HG03575 (cell line): ENCODE measurements around the gene GLIS1.

Experiments used
- ATAC-seq: cut with Tn5 transposase; IDR thresholded peaks from one replicate; pipeline ENCODE4 v1.9.1; 2021; ENCODE audit not compliant: unreplicated experiment, insufficient number of reproducible peaks, low FRiP score; ENCODE audit errors: extremely low read depth

The GLIS1 gene

DNA sequence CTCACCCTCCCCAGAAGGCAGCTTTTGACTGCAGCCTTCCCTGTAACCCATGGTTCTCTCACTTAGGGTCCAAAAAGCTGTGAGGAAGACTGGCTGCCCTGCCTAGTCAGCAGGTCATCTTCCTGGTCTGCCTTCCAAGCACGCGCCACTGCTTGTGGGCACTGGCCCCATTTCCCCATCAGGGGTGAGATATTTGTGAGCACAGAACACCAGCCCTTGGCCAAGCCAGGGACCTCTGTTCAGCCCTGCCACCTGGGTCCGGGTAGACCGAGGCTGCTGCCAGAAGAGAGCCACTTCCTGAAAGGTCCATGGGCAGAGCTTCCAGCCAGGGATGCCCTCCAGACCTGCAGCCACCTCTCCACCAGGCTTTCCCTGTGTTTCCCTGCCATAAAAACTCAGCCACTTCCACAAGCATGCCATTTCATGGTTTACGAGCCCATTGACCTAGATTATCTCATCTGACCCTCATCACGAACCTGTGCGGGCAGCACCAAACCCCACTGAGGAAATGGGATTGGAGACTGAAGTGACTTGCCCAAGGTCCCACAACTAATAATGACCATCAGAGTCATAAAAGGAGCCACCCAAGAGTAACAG, 40.5 kb downstream of the GLIS1 start:
- ATAC-seq, result no peak

DNA sequence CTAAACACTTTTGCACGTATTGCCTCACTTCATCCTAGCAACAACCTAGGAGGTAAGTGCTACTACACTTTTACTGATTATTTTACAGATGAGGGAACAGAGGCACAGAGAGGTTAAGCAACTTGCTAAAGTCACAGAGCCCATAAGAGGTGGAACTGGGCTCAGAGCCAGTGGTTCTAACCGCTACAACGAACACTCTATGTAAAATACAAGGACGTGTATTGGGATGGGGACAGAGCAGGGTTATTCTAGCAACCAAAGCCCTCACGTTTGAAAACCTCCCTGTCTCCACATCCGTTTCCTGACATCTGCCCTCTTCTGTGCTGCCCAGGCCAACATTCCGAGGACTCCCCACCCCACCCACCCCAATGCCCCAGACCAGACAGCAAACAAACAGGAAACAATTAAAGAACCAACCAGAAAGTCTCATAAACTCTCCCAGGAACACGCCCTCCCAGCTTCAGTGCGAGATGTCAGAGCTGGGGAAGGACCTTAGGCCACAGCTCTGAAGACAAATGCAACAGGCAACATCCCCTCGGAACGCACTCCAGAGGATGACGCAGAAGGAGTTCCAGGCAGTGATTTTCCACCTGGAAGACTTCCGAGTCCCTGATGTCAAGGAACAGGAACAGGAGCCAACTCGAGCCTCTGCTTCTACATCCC, 41.1 kb downstream of the GLIS1 start:
- ATAC-seq, result no peak

DNA sequence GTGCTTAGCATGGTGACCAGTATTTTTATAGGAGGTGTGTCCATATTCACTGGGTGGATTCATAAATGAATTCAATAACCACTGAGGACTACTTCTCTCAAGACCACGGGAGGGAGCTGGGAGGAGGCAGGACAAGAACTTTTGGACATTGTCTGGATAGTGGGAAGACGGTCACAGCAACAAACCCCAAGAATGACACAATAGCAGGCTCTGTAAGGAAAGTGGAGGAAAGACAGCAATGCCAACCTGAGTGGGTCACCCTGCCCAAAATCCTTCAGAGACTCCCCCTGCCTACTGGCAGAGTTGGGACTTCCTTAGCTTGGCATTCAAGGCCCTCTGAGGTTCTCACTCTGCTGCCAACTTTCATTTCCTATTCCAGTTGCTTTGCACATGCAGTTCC, 42.0 kb downstream of the GLIS1 start:
- no peak for ATAC-seq

DNA sequence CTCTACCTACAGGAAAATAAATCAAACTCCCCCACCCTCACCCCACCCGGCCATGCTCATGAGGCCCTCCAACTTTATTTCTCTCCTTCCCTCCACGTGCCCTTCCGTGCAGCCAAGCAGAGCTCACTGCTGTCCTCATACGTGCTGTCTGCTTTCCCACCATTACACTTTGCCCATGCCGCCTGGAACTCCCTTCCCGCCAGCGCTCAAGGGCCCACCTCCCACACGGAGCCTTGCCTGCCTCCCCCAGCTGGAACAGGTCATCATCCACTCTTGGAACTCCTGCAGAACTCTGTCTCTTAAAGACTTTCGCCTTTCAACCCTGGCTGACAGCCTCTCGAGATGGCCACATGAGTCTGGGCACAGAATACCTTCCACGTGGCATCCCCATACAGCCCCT, 42.4 kb downstream of the GLIS1 start:
- no peak for ATAC-seq

DNA sequence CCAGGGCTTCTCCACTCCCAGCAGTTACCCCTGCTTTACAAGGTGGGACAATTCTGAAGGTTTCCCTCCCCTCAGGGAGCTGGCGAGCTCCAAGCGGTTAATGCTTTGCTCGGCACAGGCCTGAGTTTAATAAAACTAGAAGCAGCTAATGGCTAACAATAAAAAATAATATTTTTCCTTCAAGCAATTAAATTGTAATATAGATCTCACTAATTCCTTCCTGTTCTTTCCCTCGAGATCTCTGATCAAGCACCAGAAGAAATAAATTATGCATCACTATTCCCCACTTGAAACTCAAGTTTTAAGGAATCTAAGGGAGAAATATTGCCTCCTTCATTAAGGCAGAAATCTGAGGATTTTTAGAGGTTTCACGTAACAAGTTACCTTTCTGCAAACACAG, 42.9 kb downstream of the GLIS1 start:
- ATAC-seq, result no peak

DNA sequence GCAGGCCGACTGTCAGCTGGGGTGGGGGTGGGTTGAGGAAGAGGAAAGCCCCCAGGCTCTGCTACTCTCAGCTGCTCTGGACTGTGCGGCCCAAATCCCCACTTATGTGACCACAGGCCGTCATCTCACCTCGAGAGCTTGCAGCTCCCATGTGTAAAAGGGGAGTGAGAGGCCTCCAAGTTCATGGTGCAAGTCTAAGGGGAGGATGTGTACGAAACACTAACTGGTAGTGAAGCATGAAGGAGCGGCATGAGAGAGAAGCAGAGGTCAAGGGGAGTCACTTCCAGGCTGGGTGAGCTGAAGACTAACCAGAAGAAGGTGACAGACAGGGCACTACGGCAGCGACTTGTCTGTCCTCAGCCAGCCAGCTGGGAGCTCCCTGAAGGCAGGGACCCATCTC, 43.8 kb downstream of the GLIS1 start:
- no peak for ATAC-seq

DNA sequence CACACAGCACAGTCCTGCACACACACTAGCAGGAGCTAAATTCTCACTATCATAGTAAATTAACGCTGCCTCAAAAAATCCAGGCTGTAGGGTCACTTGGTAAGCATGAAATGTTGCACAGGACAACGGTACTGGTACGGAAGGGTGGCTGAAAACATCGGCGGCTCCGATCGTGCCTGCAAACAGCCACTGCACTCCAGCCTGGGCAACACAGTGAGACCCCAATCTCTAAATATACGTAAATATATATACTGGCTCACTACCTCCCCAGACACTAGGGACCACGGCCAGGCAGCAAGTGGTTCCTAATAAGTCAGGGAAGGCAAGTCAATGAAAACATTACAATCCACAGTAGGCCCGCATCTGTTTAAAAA, 44.3 kb downstream of the GLIS1 start:
- ATAC-seq, result no peak

DNA sequence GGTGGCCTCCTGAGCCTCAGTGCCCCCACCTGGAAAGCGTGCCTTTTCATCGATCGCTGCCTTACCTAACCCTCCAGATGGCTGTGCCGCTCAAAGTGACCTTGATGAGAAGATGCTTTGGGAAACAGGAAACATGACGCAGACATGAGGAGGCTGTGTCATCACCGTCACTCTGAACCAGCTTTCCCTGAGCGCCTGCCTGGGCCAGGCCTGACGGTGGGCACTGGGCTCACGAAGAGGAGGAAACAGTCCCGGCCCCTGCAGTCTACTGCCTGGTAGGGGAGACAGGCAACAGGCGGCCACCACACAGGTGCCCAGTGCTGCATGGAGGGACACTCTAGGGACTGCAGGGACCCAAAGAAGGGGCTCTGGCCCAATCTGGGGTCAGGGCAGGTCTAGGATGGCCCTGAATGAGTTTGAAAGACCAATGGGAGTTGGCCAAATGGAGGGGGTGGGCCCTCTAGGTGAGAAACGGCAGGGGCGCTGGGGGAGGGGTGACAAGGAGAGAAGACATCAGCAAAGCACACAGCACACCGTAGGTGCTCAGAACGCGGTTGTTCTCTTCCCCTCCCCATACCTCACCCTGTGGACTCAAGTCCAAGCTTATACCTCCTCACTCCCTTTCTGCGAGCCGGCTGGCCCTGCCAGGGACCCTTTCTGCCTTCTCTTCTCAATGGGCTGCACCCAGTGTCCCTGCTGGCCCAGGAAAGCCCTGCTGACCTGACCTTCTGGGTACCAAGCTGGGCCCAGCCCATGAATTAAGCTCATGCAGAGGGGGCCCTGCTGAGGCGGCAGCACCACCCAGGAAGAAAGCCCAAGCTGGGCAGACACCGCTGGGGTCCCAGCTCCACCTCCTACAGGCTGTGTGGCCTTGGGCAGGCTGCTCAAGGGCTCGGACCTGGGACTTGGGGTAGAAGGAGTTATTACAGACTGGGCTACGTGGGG, 44.9 kb downstream of the GLIS1 start:
- no peak for ATAC-seq

DNA sequence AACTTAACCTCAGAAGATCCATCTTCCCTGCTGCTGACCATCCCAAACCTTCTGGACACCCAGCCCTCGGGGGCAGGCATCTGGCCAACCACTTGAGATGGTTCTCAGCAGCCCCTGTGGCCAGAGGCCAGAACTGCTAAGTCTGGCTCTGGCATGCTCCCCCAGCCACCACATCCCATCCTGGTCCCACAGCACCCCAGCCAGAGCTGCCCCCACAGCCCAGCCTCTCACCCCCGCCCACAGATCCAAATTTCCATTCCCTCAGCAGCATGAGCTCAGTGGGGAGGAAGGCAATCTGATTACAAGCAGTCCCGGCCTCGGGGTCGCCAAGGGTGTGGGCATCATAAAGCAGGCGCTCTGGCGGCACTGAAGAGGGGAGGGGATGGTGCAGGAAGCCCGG, 45.6 kb downstream of the GLIS1 start:
- ATAC-seq, result no peak

DNA sequence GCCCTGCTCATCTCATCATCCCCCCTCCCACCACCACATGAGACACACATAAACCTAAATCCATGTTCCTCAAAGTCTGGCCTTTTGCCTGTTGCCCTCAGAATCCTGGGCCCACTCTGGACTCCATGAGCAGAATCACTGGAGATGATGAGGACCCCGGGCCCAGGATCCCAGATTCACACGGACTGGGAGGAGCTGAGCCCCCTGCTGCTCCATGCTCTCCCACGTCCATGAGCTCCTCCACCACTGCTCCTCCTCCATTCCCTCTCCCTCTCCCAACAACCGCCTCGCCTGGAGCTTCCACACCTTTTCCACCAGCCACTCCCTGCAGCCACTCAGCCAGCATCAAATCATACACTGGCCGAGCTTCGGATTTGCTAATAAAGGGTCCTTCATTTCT, 47.6 kb downstream of the GLIS1 start:
- no peak for ATAC-seq

DNA sequence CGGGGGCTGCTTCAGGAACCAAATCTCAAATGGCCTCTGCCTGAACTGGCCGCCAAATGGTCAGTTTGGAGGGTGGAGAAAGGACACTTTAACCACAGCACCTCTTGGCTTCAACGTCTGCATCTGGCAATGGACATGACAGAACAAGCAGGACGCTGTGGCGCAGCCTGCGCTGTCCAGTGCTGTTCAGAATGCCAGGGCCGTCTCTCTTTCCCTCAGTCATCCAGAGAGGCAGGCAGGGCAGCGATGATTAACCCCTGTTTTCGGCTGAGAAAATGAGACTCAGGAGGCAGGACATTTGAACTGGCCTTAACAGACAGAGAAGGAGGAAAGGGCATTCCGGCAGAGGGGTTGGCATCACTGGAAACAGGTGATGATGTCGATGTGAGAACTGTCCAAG, 48.6 kb downstream of the GLIS1 start:
- ATAC-seq, result no peak

DNA sequence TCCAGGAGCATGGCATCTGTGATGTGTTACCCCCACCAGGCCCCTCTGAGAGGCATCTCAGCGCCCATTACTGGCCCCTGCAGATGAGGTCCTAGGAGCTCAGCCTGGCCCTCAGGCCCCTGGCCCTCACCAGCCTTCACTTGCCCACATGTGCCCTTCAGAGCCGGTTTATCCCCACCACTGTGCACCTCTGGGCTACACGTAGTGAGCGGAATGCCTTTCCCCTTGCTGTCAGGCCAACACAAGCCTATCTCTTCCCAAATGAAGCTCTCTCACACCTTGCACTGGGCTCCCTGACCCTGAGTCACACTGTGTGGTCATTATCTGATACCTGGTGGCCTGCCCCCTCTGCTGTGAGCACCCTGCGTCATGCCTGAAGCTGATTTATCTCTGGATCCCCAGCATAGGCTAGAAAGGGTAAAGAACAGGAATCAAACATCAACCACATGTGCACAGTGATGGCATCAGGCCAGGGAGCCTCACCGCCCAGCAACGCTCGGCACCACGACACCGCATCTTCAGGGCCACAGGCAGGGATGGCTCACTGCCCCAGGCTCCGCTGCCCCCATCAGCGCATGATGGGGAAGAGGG, 49.1 kb downstream of the GLIS1 start:
- ATAC-seq, result no peak

DNA sequence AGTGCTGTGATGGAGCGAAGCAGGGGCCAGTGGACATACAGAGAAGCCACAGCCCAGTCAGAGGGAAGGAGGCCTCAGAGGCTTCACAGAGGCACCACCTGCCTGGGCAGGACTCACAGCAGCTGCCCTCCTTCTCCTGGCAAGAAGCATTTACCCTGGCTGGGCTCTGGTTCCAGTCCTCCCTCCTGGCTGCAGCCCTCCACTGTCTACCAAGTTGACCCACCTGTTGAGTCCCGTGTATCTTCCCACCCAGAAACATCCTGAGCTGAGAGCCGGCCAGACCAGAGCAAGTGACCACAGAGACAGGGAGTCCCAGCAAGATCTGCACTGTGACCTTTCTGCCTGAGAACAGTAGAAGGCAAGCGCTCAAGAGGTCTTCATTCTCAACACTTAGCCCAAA, 49.7 kb downstream of the GLIS1 start:
- ATAC-seq, result no peak

DNA sequence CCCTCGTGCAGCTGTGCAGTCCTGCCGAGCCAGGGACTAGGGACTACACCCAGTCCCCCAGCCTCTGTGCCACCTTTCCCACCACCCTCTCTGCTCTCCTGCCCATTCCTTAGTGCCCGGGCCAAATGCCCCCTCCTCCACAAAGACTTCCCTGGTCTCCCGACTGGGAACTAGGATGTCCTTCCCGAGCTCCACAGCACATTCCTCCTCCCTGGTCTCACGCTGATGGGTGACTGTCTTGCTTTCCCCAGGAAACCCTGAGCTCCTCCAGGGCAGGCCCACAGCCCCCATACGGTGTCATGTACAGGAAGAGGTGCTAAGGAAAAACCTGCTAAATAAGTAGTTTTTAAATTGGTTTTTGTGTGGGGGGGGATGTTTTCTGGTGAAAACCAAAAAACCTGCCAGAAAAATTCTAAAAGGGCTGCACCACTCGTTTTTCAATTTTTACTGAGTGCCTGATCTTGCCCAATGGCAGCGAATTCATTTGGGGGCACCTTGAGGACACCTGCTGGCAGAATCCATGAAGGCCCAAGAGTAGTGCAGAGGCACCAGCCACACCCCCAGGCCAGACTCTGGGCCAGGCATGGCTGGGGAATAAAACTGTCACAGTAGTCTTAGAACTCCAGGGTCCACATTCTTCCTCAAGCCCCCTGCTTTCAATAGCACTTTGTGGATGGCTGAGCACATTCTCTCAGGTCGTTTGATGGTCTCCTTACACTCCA, 50.4 kb downstream of the GLIS1 start:
- ATAC-seq, result no peak

DNA sequence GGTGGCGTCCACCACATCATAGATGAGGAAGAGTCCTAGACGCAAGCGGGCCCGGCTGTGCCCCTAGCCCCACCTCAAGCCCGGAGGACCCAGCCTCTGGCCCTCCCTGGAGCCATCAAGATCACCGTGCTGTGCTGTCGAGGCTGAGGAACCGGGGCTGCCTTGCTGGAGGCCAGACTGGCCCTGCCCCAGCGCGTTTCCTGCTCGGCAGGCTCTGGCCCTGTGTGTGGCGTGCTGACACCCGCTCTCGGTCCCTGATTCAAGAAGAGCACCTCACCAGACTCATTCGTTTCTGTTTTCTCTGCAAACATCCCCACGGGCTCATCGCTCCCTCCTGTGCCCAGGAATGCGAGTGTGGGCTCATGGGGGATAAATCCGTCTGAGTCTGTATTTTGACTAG, 51.1 kb downstream of the GLIS1 start:
- ATAC-seq, result no peak

DNA sequence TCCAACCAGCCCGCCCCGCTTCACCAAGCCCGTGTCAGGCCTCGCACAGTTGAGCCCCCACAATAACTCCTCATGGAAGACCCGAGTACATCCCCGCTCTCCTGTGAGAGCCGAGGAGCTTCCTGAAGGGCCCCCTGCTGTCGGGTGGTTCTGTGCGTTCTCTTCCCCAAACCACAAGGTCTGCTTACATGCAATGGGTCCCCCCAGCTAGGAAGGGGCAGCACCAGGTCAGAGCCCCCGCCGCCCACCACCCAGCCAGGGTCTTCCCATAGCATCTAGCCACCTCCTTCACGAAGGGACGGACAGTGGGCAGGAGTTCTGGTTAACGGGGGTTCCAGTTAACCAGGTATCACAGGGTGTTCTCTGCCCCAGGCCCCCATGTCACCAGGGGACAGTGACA, 51.5 kb downstream of the GLIS1 start:
- ATAC-seq, result no peak

DNA sequence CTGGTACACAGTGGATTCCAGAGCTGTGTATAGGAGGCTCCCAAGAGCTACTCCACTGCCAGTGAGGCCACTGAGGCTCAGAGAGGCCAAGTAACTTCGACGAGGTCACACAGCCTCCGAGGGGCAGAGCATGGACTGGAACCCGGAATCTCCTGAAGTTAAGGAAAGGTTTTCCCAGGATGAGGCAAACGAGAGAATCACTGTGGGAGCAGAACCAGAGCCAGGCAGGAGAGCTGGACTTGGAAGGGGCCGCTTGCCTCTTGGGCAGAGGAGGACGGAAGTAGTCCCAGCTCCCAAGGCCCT, 52.0 kb downstream of the GLIS1 start:
- ATAC-seq, result no peak

DNA sequence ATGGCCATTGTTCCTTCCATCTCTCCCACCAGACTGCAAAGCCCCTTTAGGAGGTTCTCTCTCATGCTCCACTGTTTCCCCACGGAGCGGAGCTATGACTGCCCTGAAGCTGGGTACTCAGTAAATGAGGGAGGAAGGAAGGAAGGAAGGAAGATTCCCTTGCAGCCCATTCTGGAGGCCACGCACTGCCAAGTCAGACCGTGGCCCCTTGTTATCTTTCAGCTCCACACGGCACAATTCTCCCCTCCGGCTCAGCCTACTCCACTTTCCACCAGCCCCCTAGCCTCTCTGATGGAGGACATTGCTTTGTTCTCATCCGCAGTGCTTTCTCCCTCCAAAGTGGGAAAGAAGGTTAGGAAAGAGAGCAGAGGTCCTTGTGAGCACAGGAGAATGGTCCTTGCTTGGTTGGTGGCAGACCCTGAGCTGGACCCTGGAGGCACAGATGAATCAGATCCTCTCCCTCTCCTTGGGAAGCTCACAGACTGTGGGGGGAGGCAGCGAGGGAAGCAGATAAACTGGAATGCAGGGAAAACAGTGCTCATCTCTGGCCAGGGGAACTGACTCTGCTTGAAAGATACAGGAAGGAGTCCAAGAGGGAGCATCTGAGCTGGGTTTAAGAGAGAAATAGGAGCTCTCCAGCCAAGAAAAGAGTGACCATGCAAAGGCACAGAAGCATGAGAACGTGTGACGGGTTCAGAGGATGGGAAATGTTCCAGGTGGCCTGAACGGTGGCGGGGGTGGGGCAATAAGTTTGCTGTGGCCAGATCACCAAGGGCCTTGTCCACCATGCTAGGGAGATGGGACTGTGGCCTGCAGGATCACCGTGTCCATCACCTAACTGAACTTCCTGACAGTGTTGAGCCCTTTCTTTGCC, 52.6 kb downstream of the GLIS1 start:
- ATAC-seq, result no peak
